ENCODE data around the gene AIPL1. TPM values are rescaled to one million over a fixed set of nuclear protein-coding genes. Genes with fewer than 3 reads are reported as not detected.

Gene AIPL1
- total and polyA plus RNA-seq, 10 of the 15 experiments (the other 5 are each of a cell fraction or from before 2014, with no cell fraction given) = not detected

DNA sequence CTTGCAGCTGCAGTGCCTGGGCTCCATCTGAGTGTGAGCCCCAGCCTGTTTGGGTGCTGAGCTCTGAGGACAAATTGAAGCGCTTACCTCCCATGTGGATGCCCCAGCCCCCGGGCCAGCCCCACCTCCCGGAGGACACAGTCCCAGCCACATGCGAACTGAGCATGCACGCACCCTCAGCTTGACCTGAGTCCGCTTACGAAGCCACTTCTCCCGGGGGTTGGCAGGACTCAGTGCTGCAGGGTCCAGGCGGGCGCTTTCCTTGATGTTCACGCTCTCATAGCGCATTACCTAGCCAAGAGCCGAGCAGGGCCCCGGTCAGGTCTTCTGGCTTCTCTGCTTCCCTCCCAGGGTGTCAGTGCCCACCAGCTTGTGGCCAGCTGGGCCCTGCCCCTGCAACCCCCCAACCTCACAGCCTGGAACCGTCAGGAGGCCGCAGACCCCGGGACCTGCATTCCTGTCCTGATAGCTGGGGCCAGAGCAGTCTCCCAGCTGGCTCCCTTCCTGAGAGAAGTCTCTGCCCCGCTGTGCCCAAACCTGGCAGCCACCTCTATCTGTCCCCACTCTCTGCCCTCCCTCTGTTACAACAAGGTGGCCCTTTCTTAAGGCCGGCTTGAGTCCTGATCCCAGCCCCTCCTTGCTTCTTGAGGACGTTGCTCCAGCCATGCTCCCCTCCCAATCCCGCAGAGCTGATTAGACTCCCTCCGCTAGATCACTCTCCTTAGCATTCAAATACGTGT, 33.3 kb upstream of the AIPL1 start:
- TF ChIP-seq RB1 (IDR thresholded peaks at IDR 0.05; ENCODE audit: borderline replicate concordance) = no peak
- SMC1A ChIA-PET (ENCODE audit: uncharacterized antibody, unreplicated experiment) = no interaction called here
- Histone ChIP-seq H3K36me3 (ENCODE audit: control insufficient read depth in 2 of 2, insufficient read depth in 2 of 2, low read length in 1 of 2) (no peaks in the 10 kb centered on the region), H3K9me3 (replicated peaks; ENCODE audit: control insufficient read depth, insufficient read depth, low read length) (no peaks in the 10 kb centered on the region), H3K4me1 (ENCODE audit: control insufficient read depth, insufficient read depth, low read length) (no peaks in the 10 kb centered on the region), H3K27ac (ENCODE audit: control insufficient read depth, insufficient read depth) (no peak overlapping the region), H3K27me3 (replicated peaks in 1 of 2; ENCODE audit: control insufficient read depth in 2 of 2, insufficient read depth in 2 of 2, low read length in 1 of 2) (no peaks in the 10 kb centered on the region), H4K20me1 (ENCODE audit: control insufficient read depth, insufficient read depth) (no peaks in the 10 kb centered on the region), H2AFZ (ENCODE audit: control insufficient read depth, low read depth, low read length) (no peak overlapping the region), H3K4me2 (ENCODE audit: control insufficient read depth, insufficient read depth) (no peak overlapping the region), H3K9ac (ENCODE audit: control insufficient read depth, insufficient read depth, low read length) (no peak overlapping the region), H3K4me3 (no peak overlapping the region), H3K79me2 (ENCODE audit: control insufficient read depth, insufficient read depth, low read length) (no peaks in the 10 kb centered on the region)
- in situ Hi-C loops (cut with MboI) (no loop called here), intact Hi-C loops (cut with micrococcal nuclease; ENCODE audit: unreplicated experiment) (no loop called here)
- RAD21 ChIA-PET (ENCODE audit: unreplicated experiment) = no interaction called here
- no peak for DNase-seq (ENCODE audit: low read depth, low spot score)
- POLR2A ChIA-PET = no interaction called here
- no peak for FAIRE-seq
- 43% methylated on average over 23 of the region's 23 CpGs for WGBS (ENCODE audit: insufficient coverage, insufficient replicate concordance, low lambda C conversion rate, missing lambda C conversion rate)
- CTCF ChIA-PET = no interaction called here
- BruUV-seq (replicated peaks) = no TSS peak
- ATAC-seq = no peak

DNA sequence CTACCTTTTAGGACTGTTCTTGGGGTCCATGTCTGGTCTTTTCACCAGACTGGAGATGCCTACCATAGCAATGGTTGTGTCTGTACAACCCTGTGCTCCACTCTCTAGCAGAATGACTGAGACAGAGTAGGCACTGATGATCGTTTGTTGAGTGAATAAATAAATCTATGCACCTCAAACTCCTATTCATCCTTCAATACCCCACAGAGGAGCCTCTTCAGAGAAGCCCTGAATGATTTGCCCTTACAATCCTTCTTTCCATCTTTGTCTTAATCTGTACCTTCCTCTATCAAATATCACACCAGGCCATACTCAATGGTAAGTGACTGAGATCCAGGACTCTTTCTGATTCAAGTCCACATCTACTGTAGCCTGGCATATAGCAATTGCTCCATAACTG, 32.6 kb upstream of the AIPL1 start:
- POLR2A ChIA-PET = no interaction called here
- intact Hi-C loops (cut with micrococcal nuclease; ENCODE audit: unreplicated experiment) = no loop called here
- H2AFZ ChIP-seq (ENCODE audit: control insufficient read depth, low read depth, low read length) = no peak overlapping the region
- H3K27me3 ChIP-seq (replicated peaks in 1 of 2; ENCODE audit: control insufficient read depth in 2 of 2, insufficient read depth in 2 of 2, low read length in 1 of 2) = no peaks in the 10 kb centered on the region
- no peak for FAIRE-seq
- H3K27ac ChIP-seq (ENCODE audit: control insufficient read depth, insufficient read depth) = no peak overlapping the region
- H3K4me1 ChIP-seq (ENCODE audit: control insufficient read depth, insufficient read depth, low read length) = no peaks in the 10 kb centered on the region
- SMC1A ChIA-PET (ENCODE audit: uncharacterized antibody, unreplicated experiment) = no interaction called here
- no peak for TF ChIP-seq IKZF2 (IDR thresholded peaks at IDR 0.05)
- TF ChIP-seq ZNF217 (IDR thresholded peaks at IDR 0.05) = no peak
- no peak for TF ChIP-seq YBX1 (IDR thresholded peaks at IDR 0.05)
- TF ChIP-seq RAD51 (IDR thresholded peaks at IDR 0.05) = no peak
- no peak for TF ChIP-seq CBFB (IDR thresholded peaks at IDR 0.05; ENCODE audit: low read depth)
- TF ChIP-seq SUPT20H (IDR thresholded peaks at IDR 0.05; ENCODE audit: borderline replicate concordance, control insufficient read depth, low read depth, low read length) = no peak
- TF ChIP-seq JUND (IDR thresholded peaks at IDR 0.05; ENCODE audit: low read depth, low read length) = no peak
- no peak for TF ChIP-seq CBX5 (IDR thresholded peaks at IDR 0.05; ENCODE audit: low read depth)
- no peak for TF ChIP-seq GATAD2B (conservative IDR thresholded peaks at IDR 0.05; ENCODE audit: low read depth)
- in situ Hi-C loops (cut with MboI) = no loop called here
- H3K4me2 ChIP-seq (ENCODE audit: control insufficient read depth, insufficient read depth) = no peak overlapping the region
- H3K9ac ChIP-seq (ENCODE audit: control insufficient read depth, insufficient read depth, low read length) = no peak overlapping the region
- WGBS (ENCODE audit: insufficient coverage, insufficient replicate concordance, low lambda C conversion rate, missing lambda C conversion rate) = 0% methylated on average over 1 of the region's 1 CpG
- DNase-seq (ENCODE audit: low read depth, low spot score) = no peak
- no peaks in the 10 kb centered on the region for H3K9me3 ChIP-seq (replicated peaks; ENCODE audit: control insufficient read depth, insufficient read depth, low read length)
- RAD21 ChIA-PET (ENCODE audit: unreplicated experiment) = no interaction called here
- H3K79me2 ChIP-seq (ENCODE audit: control insufficient read depth, insufficient read depth, low read length) = no peaks in the 10 kb centered on the region
- CTCF ChIA-PET = no interaction called here
- no peak for ATAC-seq
- no peaks in the 10 kb centered on the region for H4K20me1 ChIP-seq (ENCODE audit: control insufficient read depth, insufficient read depth)
- no TSS peak for BruUV-seq (replicated peaks)
- no peaks in the 10 kb centered on the region for H3K36me3 ChIP-seq (ENCODE audit: control insufficient read depth in 2 of 2, insufficient read depth in 2 of 2, low read length in 1 of 2)
- no peak overlapping the region for H3K4me3 ChIP-seq
